GM13976 (cell line): Measurements from ENCODE around the gene ANKS1A.

ENCODE experiments used
- DNase-seq: peaks from one replicate; pipeline ENCODE4 v3.0.0; 2012; ENCODE audit warnings: low spot score
- CTCF ChIP-seq: IDR thresholded peaks from 2 replicates; pipeline ENCODE4 v1.5.1; 2012; ENCODE audit warnings: borderline replicate concordance, mild to moderate bottlenecking; ENCODE audit not compliant: insufficient read depth; ENCODE audit errors: extremely low read depth, missing control alignments, control extremely low read depth
- in situ Hi-C: fragments of 300-500 bp; cut with MboI; formaldehyde crosslinking; loops from one replicate; pipeline ENCODE4 v1.12.0; 2022; ENCODE audit warnings: low sequenced_read_pairs, mixed read lengths, inconsistent platforms; ENCODE audit not compliant: unreplicated experiment

ANKS1A gene

GRCh38 chr6:34947561-34947960 lies 58.5 kb downstream of the ANKS1A start:
- in situ Hi-C loops, result no loop called here
- no peak for DNase-seq
- no peak for TF ChIP-seq CTCF

GRCh38 chr6:34949636-34950035 lies 60.6 kb downstream of the ANKS1A start:
- TF ChIP-seq CTCF, result no peak
- in situ Hi-C loops, result no loop called here
- no peak for DNase-seq

- in situ Hi-C loops, result no loop called here
These were observed 61.8 kb downstream of the ANKS1A start for GRCh38 chr6:34950849-34951248.

GRCh38 chr6:34951731-34952130 lies 62.7 kb downstream of the ANKS1A start:
- DNase-seq, result no peak
- in situ Hi-C loops, result no loop called here
- no peak for TF ChIP-seq CTCF

More at GRCh38 chr6:34950849-34951248, 61.8 kb downstream of the ANKS1A start:
- DNase-seq, result no peak
- TF ChIP-seq CTCF, result no peak

GRCh38 chr6:34953061-34954025 lies 64.3 kb downstream of the ANKS1A start:
- no peak for DNase-seq
- TF ChIP-seq CTCF, result no peak
- in situ Hi-C loops, result no loop called here

- no peak for DNase-seq
- no peak for TF ChIP-seq CTCF
- in situ Hi-C loops, result no loop called here
These were observed 66.4 kb downstream of the ANKS1A start for GRCh38 chr6:34955442-34955841.
